ENCODE data around the gene RMND1. TPM values are rescaled to one million over a fixed set of nuclear protein-coding genes. Genes with fewer than 3 reads are reported as not detected.

Gene RMND1
- total and polyA plus RNA-seq, 3 experiments from 2014 or later, result 10.4 to 25.6 (median 24.5) TPM

DNA sequence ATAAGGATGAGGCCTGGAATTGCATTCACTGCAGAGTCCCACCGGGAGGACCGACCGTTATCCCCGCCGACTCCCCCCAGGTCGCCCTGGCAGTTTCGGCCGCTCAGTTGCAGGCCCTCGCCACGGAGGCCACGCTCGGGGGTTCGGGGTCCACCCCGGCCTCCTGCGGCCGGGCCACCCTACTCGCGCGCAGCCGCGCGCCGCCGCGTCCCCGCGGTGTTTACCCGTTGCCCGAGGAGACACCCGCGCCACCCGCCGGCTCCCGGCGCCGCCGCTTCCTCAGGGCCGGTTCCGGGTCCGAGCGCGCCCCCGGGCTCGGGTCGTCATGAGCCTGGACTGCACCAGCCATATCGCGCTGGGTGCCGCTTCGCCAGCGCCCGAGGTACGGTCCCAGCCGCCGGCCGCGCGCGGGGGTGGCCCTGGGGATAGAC, 41.9 kb upstream of the RMND1 start, which contains the start of gene CCDC170:
Gene CCDC170, plus strand, starts transcription at position 214 of the 431 bp plus-strand sequence. Its CDS starts 112 bp downstream, at position 326.
- Mint-ChIP-seq H3K4me1 (peaks cover 10 to 14% (median 12%) of the 10 kb centered on the region in 3 donors), H3K27ac (no peak within 1 kb of the TSS), H3K9me3 (no peaks in the 10 kb centered on the region), H3K36me3 (no peaks in the 10 kb centered on the region), H3K27me3 (peaks cover 40 to 57% of the 10 kb centered on the region in 2 donors), H3K4me3 (peak within 1 kb of the TSS; percentile 23 to 87 (median 67))
- Histone ChIP-seq H3K27ac (ENCODE audit: low read depth, low read length) (no peak within 1 kb of the TSS), H3K36me3 (ENCODE audit: insufficient read depth, low read length) (no peaks in the 10 kb centered on the region), H3K4me1 (ENCODE audit: insufficient read depth, low read length) (peaks cover 10% of the 10 kb centered on the region), H3K4me3 (ENCODE audit: low read length) (no peak within 1 kb of the TSS), H3K27me3 (ENCODE audit: insufficient read depth, low read length, poor library complexity, severe bottlenecking) (peaks cover 17% of the 10 kb centered on the region), H3K9me3 (ENCODE audit: low read length) (no peaks in the 10 kb centered on the region)
- DNase-seq, result no peak
- POLR2A ChIA-PET, result no interaction called here
- CTCF ChIA-PET, result no interaction called here

DNA sequence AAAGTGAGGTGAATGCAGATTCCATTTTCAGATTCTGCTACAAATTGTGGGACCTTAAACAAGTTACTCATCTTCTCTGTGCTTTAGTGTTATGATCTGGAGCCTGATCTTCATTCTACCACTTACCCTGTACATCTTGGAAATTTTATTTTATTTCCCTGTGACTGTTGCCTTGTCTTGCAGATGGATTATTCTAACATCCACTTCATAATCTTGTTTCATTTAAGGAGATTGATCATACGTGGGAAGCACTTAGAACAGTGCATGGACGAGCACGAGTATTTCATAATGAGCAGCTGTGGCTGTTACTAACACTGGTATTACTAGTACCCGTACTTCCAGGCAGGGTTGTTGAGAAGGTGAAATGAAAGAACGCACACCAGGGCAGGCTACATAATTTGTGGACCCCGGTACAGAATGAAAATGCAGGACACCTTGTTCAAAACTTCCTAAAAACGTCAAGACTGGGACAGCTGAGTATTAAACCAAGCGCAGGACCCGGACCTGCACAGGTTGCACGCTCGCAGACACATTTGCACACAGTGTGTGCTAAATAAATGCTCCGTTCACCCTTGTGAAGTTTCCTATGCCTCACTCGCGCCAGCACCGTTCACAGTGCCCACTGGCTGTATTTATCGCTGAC, 41.4 kb upstream of the RMND1 start:
- Histone ChIP-seq H3K4me1 (ENCODE audit: insufficient read depth, low read length) (peaks cover 10% of the 10 kb centered on the region), H3K27ac (ENCODE audit: low read depth, low read length) (no peak overlapping the region), H3K9me3 (ENCODE audit: low read length) (no peaks in the 10 kb centered on the region), H3K4me3 (ENCODE audit: low read length) (no peak overlapping the region), H3K36me3 (ENCODE audit: insufficient read depth, low read length) (no peaks in the 10 kb centered on the region), H3K27me3 (ENCODE audit: insufficient read depth, low read length, poor library complexity, severe bottlenecking) (peaks cover 17% of the 10 kb centered on the region)
- no peak overlapping the region for H3K27ac Mint-ChIP-seq
- CTCF ChIA-PET, result no interaction called here
- H3K4me1 Mint-ChIP-seq, result peaks cover 9 to 14% (median 12%) of the 10 kb centered on the region in 3 donors
- POLR2A ChIA-PET, result no interaction called here
- peaks cover 40 to 57% of the 10 kb centered on the region in 2 donors for H3K27me3 Mint-ChIP-seq
- no peak for DNase-seq
- no peaks in the 10 kb centered on the region for H3K36me3 Mint-ChIP-seq
- peak overlapping the region in 4 of 7 donors; percentile 9 to 56 (median 25) for H3K4me3 Mint-ChIP-seq
- H3K9me3 Mint-ChIP-seq, result no peaks in the 10 kb centered on the region

GRCh38 chr6:151490996-151491395, 39.1 kb upstream of the RMND1 start:
- ChIA-PET POLR2A (no interaction called here), CTCF (no interaction called here)
- Mint-ChIP-seq H3K4me1 (peaks cover 8 to 14% (median 12%) of the 10 kb centered on the region in 3 donors), H3K4me3 (no peak overlapping the region), H3K36me3 (peaks cover 0 to 2% (median 0%) of the 10 kb centered on the region in 3 donors), H3K27ac (peak overlapping the region in 1 of 8 donors; percentile 4), H3K9me3 (no peaks in the 10 kb centered on the region), H3K27me3 (peaks cover 31 to 42% of the 10 kb centered on the region in 2 donors)
- Histone ChIP-seq H3K27ac (ENCODE audit: low read depth, low read length) (no peak overlapping the region), H3K36me3 (ENCODE audit: insufficient read depth, low read length) (no peaks in the 10 kb centered on the region), H3K4me1 (ENCODE audit: insufficient read depth, low read length) (peaks cover 10% of the 10 kb centered on the region), H3K27me3 (ENCODE audit: insufficient read depth, low read length, poor library complexity, severe bottlenecking) (peaks cover 17% of the 10 kb centered on the region), H3K9me3 (ENCODE audit: low read length) (no peaks in the 10 kb centered on the region), H3K4me3 (ENCODE audit: low read length) (no peak overlapping the region)
- DNase-seq, result no peak

DNA sequence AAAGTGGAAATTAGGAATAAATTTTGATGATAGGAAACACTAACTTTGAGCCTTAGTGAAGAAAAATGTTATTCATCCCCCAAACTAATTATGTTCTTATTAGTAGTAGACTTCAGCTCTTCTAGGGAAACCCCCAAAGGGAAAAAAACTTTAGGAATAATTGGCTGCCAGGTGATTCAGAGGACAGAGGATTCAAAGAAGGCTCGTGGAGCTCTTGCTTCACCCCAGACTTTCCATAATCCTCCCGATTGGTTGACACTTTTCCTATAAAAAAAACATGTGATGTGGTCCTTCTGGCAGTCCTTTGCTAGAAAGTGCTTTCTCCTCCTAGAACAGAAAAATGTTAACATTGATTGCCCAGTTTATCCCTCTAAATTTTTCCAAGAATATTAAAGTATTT, 36.3 kb upstream of the RMND1 start:
- peaks cover 0 to 2% (median under 1%) of the 10 kb centered on the region in 3 donors for H3K4me1 Mint-ChIP-seq
- CTCF ChIA-PET, result no interaction called here
- peaks cover 0 to 4% (median 0%) of the 10 kb centered on the region in 3 donors for H3K36me3 Mint-ChIP-seq
- Histone ChIP-seq H3K4me1 (ENCODE audit: insufficient read depth, low read length) (no peaks in the 10 kb centered on the region), H3K4me3 (ENCODE audit: low read length) (no peak overlapping the region), H3K27me3 (ENCODE audit: insufficient read depth, low read length, poor library complexity, severe bottlenecking) (peaks cover 2% of the 10 kb centered on the region), H3K36me3 (ENCODE audit: insufficient read depth, low read length) (no peaks in the 10 kb centered on the region), H3K9me3 (ENCODE audit: low read length) (no peaks in the 10 kb centered on the region), H3K27ac (ENCODE audit: low read depth, low read length) (no peak overlapping the region)
- H3K27ac Mint-ChIP-seq, result no peak overlapping the region
- no peak overlapping the region for H3K4me3 Mint-ChIP-seq
- POLR2A ChIA-PET, result no interaction called here
- H3K9me3 Mint-ChIP-seq, result no peaks in the 10 kb centered on the region
- no peak for DNase-seq
- H3K27me3 Mint-ChIP-seq, result peaks cover 14 to 20% of the 10 kb centered on the region in 2 donors

DNA sequence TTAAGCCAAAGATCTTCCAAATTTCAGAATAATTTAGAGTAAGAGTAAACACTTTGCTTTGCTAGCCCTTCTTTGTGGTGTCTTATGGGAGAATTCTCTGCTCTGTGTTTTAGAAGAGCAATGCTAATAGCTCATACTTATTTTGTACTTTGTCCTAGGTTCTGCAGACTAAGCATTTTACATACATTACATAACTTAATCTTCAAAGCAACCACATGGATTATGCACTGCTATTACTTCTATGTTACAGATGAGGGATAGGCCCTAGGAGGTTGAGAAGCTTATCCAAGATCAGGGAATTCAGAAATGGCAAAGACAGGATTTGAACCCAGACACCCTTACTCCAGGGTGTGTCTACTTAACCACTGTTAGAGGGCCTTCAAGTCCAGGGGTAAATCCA, 32.1 kb upstream of the RMND1 start:
- H3K9me3 ChIP-seq (ENCODE audit: low read length), result no peaks in the 10 kb centered on the region
- CTCF ChIA-PET, result interaction anchor here (0.8 kb wide), 1 partner anchor 159 kb away, joined by 3 read pairs; no protein-coding TSS in a partner anchor
- H3K36me3 ChIP-seq (ENCODE audit: insufficient read depth, low read length), result no peaks in the 10 kb centered on the region
- H3K4me1 ChIP-seq (ENCODE audit: insufficient read depth, low read length), result peaks cover 5% of the 10 kb centered on the region
- peaks cover 13 to 22% (median 19%) of the 10 kb centered on the region in 3 donors for H3K4me1 Mint-ChIP-seq
- peaks cover 0 to 4% (median 0%) of the 10 kb centered on the region in 3 donors for H3K36me3 Mint-ChIP-seq
- peak overlapping the region in 1 of 7 donors; percentile 56 for H3K4me3 Mint-ChIP-seq
- H3K27ac ChIP-seq (ENCODE audit: low read depth, low read length), result no peak overlapping the region
- DNase-seq, result no peak
- H3K9me3 Mint-ChIP-seq, result no peaks in the 10 kb centered on the region
- POLR2A ChIA-PET, result no interaction called here
- peak overlapping the region in 1 of 8 donors; percentile 14 for H3K27ac Mint-ChIP-seq
- H3K27me3 Mint-ChIP-seq, result peaks cover 0 to 1% of the 10 kb centered on the region in 2 donors
- H3K27me3 ChIP-seq (ENCODE audit: insufficient read depth, low read length, poor library complexity, severe bottlenecking), result no peaks in the 10 kb centered on the region
- H3K4me3 ChIP-seq (ENCODE audit: low read length), result no peak overlapping the region

DNA sequence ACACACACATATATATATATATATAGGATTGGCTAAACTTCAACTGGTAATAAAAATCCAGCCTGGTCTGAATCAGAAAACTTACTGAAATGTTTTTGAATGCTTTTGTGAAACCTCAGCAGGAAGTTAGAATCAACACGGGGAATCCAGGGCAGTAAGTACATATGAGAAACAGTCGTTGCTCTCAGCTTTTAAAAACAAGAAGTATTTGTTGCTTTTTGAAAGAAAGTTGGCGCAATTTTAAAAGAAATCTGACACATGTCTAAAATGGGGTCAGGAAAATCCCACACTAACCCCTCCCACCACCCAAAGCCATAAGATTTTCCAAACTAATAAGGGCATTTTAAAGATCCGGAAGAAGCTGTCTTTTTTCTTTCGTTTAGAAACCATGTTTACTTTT, 30.4 kb upstream of the RMND1 start:
- Mint-ChIP-seq H3K4me3 (peak overlapping the region; percentile 12 to 84 (median 75)), H3K36me3 (peaks cover 0 to 4% (median 0%) of the 10 kb centered on the region in 3 donors), H3K9me3 (no peaks in the 10 kb centered on the region), H3K4me1 (peaks cover 13 to 22% (median 19%) of the 10 kb centered on the region in 3 donors), H3K27me3 (peaks cover 0 to 1% of the 10 kb centered on the region in 2 donors), H3K27ac (peak overlapping the region; percentile 84 to 98 (median 94))
- Histone ChIP-seq H3K27me3 (ENCODE audit: insufficient read depth, low read length, poor library complexity, severe bottlenecking) (no peaks in the 10 kb centered on the region), H3K4me3 (ENCODE audit: low read length) (peak overlapping the region; percentile 9), H3K4me1 (ENCODE audit: insufficient read depth, low read length) (peaks cover 5% of the 10 kb centered on the region), H3K9me3 (ENCODE audit: low read length) (no peaks in the 10 kb centered on the region), H3K27ac (ENCODE audit: low read depth, low read length) (no peak overlapping the region), H3K36me3 (ENCODE audit: insufficient read depth, low read length) (no peaks in the 10 kb centered on the region)
- POLR2A ChIA-PET, result no interaction called here
- CTCF ChIA-PET, result no interaction called here
- DNase-seq, result no peak

DNA sequence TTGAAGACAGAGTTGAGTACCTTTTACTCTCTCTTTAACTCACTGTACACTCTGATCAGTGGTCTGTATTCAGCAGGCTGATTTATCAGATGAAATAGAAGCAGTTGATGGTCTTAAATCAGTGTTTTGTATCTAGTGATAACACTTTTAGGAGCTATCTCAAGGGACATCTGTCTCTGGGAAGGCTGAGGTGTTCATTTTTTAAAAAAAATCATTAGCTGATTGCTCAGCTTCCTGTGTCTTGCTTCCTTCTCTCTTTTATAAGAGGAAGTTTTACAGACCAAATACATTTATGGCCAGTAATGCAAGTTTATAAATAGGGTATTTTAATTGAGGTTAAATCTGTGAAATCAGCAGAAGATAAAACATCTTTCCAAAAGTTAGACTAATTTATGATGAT, 29.9 kb upstream of the RMND1 start:
- DNase-seq, result no peak

DNA sequence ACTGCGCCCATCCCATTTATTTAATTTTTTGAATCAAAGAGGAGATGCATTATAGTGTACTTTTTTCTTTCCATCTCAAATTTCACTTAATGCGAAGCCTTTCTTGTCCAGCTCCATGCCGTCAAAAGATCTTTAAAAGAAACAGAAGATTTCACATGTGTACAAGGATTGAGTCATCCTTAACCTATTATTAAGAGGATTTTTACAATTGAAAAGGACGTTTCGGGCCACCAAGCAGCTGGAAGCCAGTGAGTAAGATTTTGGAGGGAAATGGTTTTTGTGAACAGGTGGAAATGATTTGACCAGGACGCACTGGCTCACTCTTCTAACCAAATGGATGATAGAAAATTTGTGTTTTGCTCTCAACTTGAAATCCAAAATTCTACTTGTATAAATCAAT, 26.7 kb upstream of the RMND1 start:
- Mint-ChIP-seq H3K27me3 (no peaks in the 10 kb centered on the region), H3K4me3 (no peak overlapping the region), H3K27ac (no peak overlapping the region), H3K36me3 (no peaks in the 10 kb centered on the region), H3K9me3 (no peaks in the 10 kb centered on the region), H3K4me1 (peaks cover 19 to 29% (median 27%) of the 10 kb centered on the region in 3 donors)
- H3K9me3 ChIP-seq (ENCODE audit: low read length), result no peaks in the 10 kb centered on the region
- H3K4me3 ChIP-seq (ENCODE audit: low read length), result no peak overlapping the region
- H3K36me3 ChIP-seq (ENCODE audit: insufficient read depth, low read length), result no peaks in the 10 kb centered on the region
- H3K27me3 ChIP-seq (ENCODE audit: insufficient read depth, low read length, poor library complexity, severe bottlenecking), result no peaks in the 10 kb centered on the region
- H3K4me1 ChIP-seq (ENCODE audit: insufficient read depth, low read length), result peaks cover 12% of the 10 kb centered on the region
- ChIA-PET POLR2A (interaction anchor here (0.7 kb wide), 1 partner anchor 22 kb away, joined by 3 read pairs; no protein-coding TSS in a partner anchor), CTCF (interaction anchor here (1.9 kb wide), 2 partner anchors 89 to 154 kb away, joined by 4 to 5 read pairs; no protein-coding TSS in a partner anchor)
- no peak for DNase-seq
- H3K27ac ChIP-seq (ENCODE audit: low read depth, low read length), result no peak overlapping the region

More for the DNA sequence above, 29.9 kb upstream of the RMND1 start:
- peaks cover 0 to 1% of the 10 kb centered on the region in 2 donors for H3K27me3 Mint-ChIP-seq
- peak overlapping the region in 7 of 8 donors; percentile 18 to 87 (median 83) for H3K27ac Mint-ChIP-seq
- no peak overlapping the region for H3K27ac ChIP-seq (ENCODE audit: low read depth, low read length)
- no peaks in the 10 kb centered on the region for H3K27me3 ChIP-seq (ENCODE audit: insufficient read depth, low read length, poor library complexity, severe bottlenecking)
- H3K4me1 Mint-ChIP-seq, result peaks cover 13 to 22% (median 19%) of the 10 kb centered on the region in 3 donors
- H3K36me3 ChIP-seq (ENCODE audit: insufficient read depth, low read length), result no peaks in the 10 kb centered on the region
- peaks cover 0 to 2% (median 0%) of the 10 kb centered on the region in 3 donors for H3K36me3 Mint-ChIP-seq
- no peaks in the 10 kb centered on the region for H3K9me3 Mint-ChIP-seq
- ChIA-PET CTCF (no interaction called here), POLR2A (no interaction called here)
- peaks cover 5% of the 10 kb centered on the region for H3K4me1 ChIP-seq (ENCODE audit: insufficient read depth, low read length)
- H3K4me3 ChIP-seq (ENCODE audit: low read length), result no peak overlapping the region
- H3K9me3 ChIP-seq (ENCODE audit: low read length), result no peaks in the 10 kb centered on the region
- peak overlapping the region in 3 of 7 donors; percentile 26 to 59 (median 34) for H3K4me3 Mint-ChIP-seq

All from CD8-positive, alpha-beta memory T cell (primary cell).